HFFc6 (cell line): ENCODE results near the gene HOGA1. TPM values are rescaled to one million over a fixed set of nuclear protein-coding genes. Genes with fewer than 3 reads are reported as not detected.

Experiments used
- DNase-seq: peaks from one replicate; pipeline ENCODE4 v3.0.0-alpha.2; 2018
- H3K27ac Mint-ChIP-seq: 2 replicates; pipeline ENCODE4 v1.8.0; 2020; ENCODE audit warnings: mild to moderate bottlenecking, mixed read lengths
- H3K27me3 Mint-ChIP-seq: 2 replicates; pipeline ENCODE4 v1.8.0; 2021; ENCODE audit warnings: mild to moderate bottlenecking, moderate library complexity, mixed read lengths; ENCODE audit not compliant: insufficient read depth
- H3K36me3 Mint-ChIP-seq: 2 replicates; pipeline ENCODE4 v1.8.0; 2021; ENCODE audit warnings: low read depth, mixed read lengths
- H3K4me1 Mint-ChIP-seq: 2 replicates; pipeline ENCODE4 v1.8.0; 2020; ENCODE audit warnings: low read depth, mixed read lengths
- H3K4me3 Mint-ChIP-seq: 2 replicates; pipeline ENCODE4 v1.8.0; 2020; ENCODE audit warnings: mild to moderate bottlenecking, moderate library complexity, mixed read lengths
- H3K9me3 Mint-ChIP-seq: 2 replicates; pipeline ENCODE4 v1.8.0; 2020; ENCODE audit warnings: mild to moderate bottlenecking, mixed read lengths
- total RNA-seq, 6 experiments: library from RNA; stranded (reverse); fragmentation: NEBNext Ultra II Directional; extraction: Animal tissue kit (Norgen Biotek cat#: 25700); gene quantifications; 2 replicates in 1 of 6; 3 replicates in 5 of 6; pipeline ENCODE4 v1.2.3, GENCODE V29; 2021
- TF ChIP-seq, protein P1 (sequence below): fragments of 200-600 bp; sonication (generic); IDR thresholded peaks from 2 replicates; pipeline ENCODE4 v1.5.0; 2021; ENCODE audit warnings: antibody characterized with exemption, mild to moderate bottlenecking

HOGA1 gene
- total RNA-seq, 6 experiments from 2014 or later = 0.26 to 0.66 (median 0.46) TPM

- TF ChIP-seq, protein P1, sequence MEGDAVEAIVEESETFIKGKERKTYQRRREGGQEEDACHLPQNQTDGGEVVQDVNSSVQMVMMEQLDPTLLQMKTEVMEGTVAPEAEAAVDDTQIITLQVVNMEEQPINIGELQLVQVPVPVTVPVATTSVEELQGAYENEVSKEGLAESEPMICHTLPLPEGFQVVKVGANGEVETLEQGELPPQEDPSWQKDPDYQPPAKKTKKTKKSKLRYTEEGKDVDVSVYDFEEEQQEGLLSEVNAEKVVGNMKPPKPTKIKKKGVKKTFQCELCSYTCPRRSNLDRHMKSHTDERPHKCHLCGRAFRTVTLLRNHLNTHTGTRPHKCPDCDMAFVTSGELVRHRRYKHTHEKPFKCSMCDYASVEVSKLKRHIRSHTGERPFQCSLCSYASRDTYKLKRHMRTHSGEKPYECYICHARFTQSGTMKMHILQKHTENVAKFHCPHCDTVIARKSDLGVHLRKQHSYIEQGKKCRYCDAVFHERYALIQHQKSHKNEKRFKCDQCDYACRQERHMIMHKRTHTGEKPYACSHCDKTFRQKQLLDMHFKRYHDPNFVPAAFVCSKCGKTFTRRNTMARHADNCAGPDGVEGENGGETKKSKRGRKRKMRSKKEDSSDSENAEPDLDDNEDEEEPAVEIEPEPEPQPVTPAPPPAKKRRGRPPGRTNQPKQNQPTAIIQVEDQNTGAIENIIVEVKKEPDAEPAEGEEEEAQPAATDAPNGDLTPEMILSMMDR = peak; percentile 65
- no peaks in the 10 kb centered on the region for H3K36me3 Mint-ChIP-seq
- no peaks in the 10 kb centered on the region for H3K27me3 Mint-ChIP-seq
- H3K27ac Mint-ChIP-seq = peak overlapping the region; percentile 79
- H3K4me3 Mint-ChIP-seq = peak overlapping the region; percentile 7
- peaks cover 67% of the 10 kb centered on the region for H3K4me1 Mint-ChIP-seq
- peak; percentile 70 for DNase-seq
- H3K9me3 Mint-ChIP-seq = no peaks in the 10 kb centered on the region
Observed at GRCh38 chr10:97539523-97540200, 44.5 kb upstream of the HOGA1 start.

DNA sequence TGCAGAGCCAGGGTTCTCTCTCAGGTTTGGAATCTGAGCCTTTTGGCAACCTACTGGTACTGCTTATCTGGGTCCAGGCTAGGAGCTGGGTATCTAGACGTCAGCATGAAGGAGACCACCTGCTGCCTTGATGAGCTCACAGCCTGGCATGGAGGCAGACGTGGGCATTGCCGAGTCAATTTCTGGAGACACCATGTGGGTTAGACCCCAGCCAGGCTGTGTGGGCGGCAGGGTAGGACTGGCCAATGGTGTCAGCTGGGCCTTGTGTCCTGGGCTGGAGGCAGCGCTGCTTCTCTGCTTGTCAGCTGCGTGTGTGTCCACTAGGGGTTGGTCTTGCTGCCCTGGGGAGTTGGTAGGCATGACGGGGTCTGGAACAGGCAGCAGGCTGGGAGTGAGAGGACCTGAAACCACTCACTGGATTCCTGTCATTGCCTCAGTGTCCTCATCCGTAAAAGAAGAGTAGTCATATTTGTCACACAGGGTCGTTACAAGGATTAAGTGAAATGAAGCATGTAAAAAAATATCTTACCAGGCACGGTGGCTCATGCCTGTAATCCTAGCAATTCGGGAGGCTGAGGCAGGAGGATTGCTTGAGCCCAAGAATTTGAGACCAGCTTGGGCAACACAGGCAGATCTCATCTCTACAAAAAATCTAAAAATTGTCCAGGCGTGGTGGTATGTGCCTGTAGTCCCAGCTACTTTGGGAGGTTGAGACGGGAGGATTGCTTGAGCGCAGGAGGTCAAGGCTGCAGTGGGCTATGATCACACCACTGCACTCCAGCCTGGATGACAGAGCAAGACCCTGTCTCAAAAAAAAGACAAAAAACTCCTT, 43.3 kb upstream of the HOGA1 start:
- H3K4me1 Mint-ChIP-seq = peaks cover 66% of the 10 kb centered on the region
- H3K36me3 Mint-ChIP-seq = no peaks in the 10 kb centered on the region
- TF ChIP-seq, protein P1 = no peak; the same call in 1 of the 2 replicates
- H3K9me3 Mint-ChIP-seq = no peaks in the 10 kb centered on the region
- peak overlapping the region; percentile 79 for H3K27ac Mint-ChIP-seq
- H3K4me3 Mint-ChIP-seq = no peak overlapping the region
- no peak for DNase-seq
- H3K27me3 Mint-ChIP-seq = no peaks in the 10 kb centered on the region

DNA sequence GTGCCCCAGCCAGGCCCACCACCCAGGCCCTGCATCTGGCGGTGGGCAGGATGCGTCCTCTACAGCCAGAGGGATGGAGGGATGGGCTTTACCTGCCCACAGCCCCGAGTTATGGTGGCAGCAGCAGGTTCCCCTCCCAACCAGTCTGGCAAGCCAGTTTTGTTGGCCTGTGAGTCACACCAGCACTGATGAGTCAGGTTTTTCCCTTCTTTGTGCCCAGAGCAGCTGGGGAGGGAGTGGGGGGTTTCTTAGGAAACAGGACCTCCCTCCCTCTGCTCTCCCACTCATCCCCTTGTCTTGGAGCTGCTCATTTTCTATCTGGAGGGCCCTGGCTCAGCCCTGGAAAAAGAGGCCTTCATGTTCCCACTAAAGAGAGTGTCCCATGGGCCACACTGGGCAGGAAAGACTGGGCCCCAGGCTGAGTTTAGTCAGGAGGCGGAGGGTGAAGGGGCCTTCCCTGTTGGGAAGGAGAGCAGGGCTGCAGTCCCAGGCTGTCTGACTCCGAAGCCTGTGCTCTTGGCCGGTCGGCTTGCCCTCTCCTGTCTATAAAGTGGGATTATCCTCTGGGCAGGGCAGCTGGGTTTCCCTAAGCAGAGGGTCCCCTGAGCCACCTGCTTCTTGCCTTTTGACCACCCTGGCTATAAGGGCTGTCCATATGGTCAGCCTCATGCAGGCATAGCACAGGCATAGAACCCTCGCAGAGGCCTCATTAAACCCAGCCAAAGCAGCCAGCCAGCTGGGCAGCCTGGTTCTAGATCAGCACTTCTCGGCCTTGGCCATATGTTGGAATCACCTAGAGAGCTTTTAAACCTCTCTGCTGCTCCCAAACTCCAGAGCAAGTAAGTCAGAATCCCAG, 41.8 kb upstream of the HOGA1 start:
- H3K9me3 Mint-ChIP-seq = no peaks in the 10 kb centered on the region
- H3K4me1 Mint-ChIP-seq = peaks cover 71% of the 10 kb centered on the region
- H3K27ac Mint-ChIP-seq = peak overlapping the region; percentile 99
- no peaks in the 10 kb centered on the region for H3K36me3 Mint-ChIP-seq
- H3K4me3 Mint-ChIP-seq = peak overlapping the region; percentile 83
- no peaks in the 10 kb centered on the region for H3K27me3 Mint-ChIP-seq
- TF ChIP-seq, protein P1 = no peak
- peak; percentile 80 for DNase-seq

GRCh38 chr10:97543025-97543546, 41.1 kb upstream of the HOGA1 start:
- Mint-ChIP-seq H3K27ac (peak overlapping the region; percentile 99), H3K9me3 (no peaks in the 10 kb centered on the region), H3K27me3 (no peaks in the 10 kb centered on the region), H3K4me1 (peaks cover 75% of the 10 kb centered on the region), H3K4me3 (peak overlapping the region; percentile 83), H3K36me3 (no peaks in the 10 kb centered on the region)
- DNase-seq = peak; percentile 94
- TF ChIP-seq, protein P1 = no peak
